ENCODE data around the gene RNASE1. TPM values are rescaled to one million over a fixed set of nuclear protein-coding genes. Genes with fewer than 3 reads are reported as not detected.

RNASE1 gene
- total and polyA plus RNA-seq, 7 donors: 80.2 to 192 (median 111) TPM

DNA sequence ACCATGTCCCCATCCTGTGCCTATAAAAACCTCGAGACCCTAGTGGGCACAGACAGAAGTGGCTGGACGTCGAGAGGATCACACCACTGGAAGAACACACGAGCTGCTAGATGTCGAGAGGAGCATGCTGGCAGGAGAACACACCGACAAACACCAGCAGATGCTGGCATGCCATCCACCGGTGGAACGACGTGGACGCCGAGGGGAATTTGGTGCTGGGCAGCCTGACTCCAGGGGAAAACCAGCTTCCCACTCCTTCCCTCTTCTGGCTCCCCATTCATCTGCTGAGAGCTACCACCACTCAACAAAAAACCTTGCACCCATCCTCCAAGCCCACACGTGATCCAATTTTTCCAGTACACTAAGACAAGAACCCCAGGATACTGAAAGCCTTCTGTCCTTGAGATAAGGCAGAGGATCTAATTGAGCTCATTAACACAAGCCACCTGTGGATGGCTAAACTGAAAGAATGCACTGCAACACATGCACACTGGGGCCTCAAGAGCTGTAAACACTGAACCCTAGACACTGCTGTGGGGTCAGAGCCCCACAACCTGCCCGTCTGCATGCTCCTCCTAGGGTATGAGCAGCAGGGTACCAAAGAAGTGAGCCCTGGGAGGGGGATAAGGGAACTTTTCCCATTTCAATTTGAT, 12.1 kb downstream of the RNASE1 start:
- Histone ChIP-seq H3K4me3 (no peak overlapping the region), H3K27ac (no peak overlapping the region), H3K27me3 (ENCODE audit: insufficient read depth in 3 of 3, low read length in 2 of 3) (no peaks in the 10 kb centered on the region), H3K36me3 (ENCODE audit: insufficient read depth in 1 of 2, low read depth in 1 of 2) (no peaks in the 10 kb centered on the region), H3K9me3 (no peaks in the 10 kb centered on the region), H3K4me1 (no peaks in the 10 kb centered on the region)
- DNase-seq (no peak), ATAC-seq (no peak)
- TF ChIP-seq, protein P1, sequence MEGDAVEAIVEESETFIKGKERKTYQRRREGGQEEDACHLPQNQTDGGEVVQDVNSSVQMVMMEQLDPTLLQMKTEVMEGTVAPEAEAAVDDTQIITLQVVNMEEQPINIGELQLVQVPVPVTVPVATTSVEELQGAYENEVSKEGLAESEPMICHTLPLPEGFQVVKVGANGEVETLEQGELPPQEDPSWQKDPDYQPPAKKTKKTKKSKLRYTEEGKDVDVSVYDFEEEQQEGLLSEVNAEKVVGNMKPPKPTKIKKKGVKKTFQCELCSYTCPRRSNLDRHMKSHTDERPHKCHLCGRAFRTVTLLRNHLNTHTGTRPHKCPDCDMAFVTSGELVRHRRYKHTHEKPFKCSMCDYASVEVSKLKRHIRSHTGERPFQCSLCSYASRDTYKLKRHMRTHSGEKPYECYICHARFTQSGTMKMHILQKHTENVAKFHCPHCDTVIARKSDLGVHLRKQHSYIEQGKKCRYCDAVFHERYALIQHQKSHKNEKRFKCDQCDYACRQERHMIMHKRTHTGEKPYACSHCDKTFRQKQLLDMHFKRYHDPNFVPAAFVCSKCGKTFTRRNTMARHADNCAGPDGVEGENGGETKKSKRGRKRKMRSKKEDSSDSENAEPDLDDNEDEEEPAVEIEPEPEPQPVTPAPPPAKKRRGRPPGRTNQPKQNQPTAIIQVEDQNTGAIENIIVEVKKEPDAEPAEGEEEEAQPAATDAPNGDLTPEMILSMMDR (IDR thresholded peaks at IDR 0.05): no peak
- WGBS, 3 donors: 69 to 85% (median 76%) methylated on average over 13 of the region's 13 CpGs
- intact Hi-C loops (cut with DNase I): no loop called here

DNA sequence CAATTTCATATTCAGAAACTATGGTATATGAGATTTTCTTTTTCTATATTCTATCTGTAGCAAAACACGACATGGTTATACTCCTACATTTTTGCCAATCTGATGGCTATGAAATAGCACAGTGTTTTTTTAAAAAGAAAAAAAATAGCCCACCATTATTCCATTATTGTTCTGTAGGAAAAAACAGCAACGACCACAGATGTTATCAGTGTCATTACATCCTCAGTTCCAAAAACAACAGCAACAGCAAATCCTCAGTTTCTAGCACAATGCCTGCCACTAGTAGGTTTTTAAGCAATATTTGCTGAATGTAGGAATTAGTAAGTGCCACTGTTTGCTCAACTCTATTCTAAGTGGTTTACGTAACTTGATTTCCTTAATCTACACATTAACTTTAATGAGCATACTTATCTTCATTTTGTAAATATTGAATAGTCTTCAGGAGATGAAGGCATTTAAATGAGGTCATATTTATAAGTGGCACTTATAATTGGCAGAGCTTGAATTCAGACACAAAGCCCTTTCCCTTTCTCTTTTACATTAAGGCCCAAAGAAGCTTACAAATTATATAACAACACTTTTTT, 13.3 kb downstream of the RNASE1 start:
- H3K27ac ChIP-seq: peak overlapping the region; percentile 31
- TF ChIP-seq, protein P1 (IDR thresholded peaks at IDR 0.05): no peak
- ATAC-seq: no peak

DNA sequence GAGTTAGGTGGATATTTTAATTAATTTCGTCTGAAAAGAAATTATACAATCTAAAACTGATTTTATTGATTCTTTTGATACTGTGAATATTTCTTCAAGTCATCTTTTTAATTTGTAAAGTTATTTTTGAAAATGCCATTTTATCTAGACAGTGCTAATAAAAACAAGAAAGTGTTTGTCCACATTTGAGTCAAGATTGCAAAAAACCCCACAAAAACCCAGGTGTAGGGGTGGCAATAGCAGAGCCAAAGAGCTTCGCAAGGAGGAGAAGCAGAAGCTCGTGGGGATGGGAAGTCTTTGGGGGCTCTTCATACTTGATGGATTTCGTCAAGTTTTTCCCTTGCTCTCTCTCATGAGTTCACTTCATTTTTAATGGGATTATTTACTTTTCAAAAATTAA, 15.6 kb downstream of the RNASE1 start:
- Histone ChIP-seq H3K27me3 (ENCODE audit: insufficient read depth in 3 of 3, low read length in 2 of 3) (peaks cover 0 to 7% (median 0%) of the 10 kb centered on the region in 3 donors), H3K36me3 (ENCODE audit: insufficient read depth in 1 of 2, low read depth in 1 of 2) (no peaks in the 10 kb centered on the region), H3K4me1 (no peaks in the 10 kb centered on the region), H3K27ac (no peak overlapping the region), H3K9me3 (no peaks in the 10 kb centered on the region), H3K4me3 (no peak overlapping the region)
- DNase-seq: no peak
- TF ChIP-seq, protein P1 (IDR thresholded peaks at IDR 0.05): no peak
- 68 to 72% (median 69%) methylated on average over 4 of the region's 4 CpGs for WGBS, 3 donors
- intact Hi-C loops (cut with DNase I): no loop called here
- no peak for ATAC-seq

More for the DNA sequence above, 13.3 kb downstream of the RNASE1 start:
- Histone ChIP-seq H3K27me3 (ENCODE audit: insufficient read depth in 3 of 3, low read length in 2 of 3) (no peaks in the 10 kb centered on the region), H3K4me1 (no peaks in the 10 kb centered on the region), H3K4me3 (no peak overlapping the region), H3K9me3 (no peaks in the 10 kb centered on the region), H3K36me3 (ENCODE audit: insufficient read depth in 1 of 2, low read depth in 1 of 2) (no peaks in the 10 kb centered on the region)
- DNase-seq: no peak
- intact Hi-C loops (cut with DNase I): no loop called here
- 52 to 70% (median 58%) methylated on average over 3 of the region's 3 CpGs for WGBS, 3 donors

DNA sequence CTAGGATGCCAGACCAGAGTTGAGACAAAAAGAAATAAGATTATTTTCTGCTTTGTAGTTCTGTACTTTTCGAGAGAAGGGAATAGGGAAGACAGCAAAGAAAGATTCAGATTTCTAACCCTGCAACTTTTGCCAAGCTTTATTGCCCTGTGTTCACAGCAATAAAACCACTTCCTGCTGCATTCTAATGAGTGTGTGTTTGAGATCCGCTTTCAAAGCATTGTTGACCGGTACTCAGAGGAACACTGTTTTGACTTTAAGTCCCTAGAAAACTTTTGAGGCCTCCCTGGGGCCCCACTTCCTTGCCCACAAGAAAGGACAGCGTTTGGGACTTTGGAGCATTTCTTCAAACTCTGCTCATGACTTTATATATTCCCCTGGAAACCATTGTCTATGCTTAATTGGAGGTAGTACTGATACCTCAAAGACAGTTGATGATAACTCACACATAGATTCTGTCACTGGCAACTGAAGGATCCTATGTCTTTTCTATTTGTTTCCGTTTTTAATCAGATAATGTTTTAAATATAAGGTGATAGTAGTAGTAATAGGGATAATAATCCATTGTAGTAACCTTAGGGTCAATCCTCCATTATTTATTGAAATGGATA, 20.3 kb downstream of the RNASE1 start:
- Histone ChIP-seq H3K9me3 (no peaks in the 10 kb centered on the region), H3K27me3 (ENCODE audit: insufficient read depth in 3 of 3, low read length in 2 of 3) (peaks cover 0 to 7% (median 3%) of the 10 kb centered on the region in 3 donors), H3K4me1 (no peaks in the 10 kb centered on the region), H3K36me3 (ENCODE audit: insufficient read depth in 1 of 2, low read depth in 1 of 2) (no peaks in the 10 kb centered on the region), H3K27ac (no peak overlapping the region), H3K4me3 (peak overlapping the region; percentile 39)
- TF ChIP-seq, protein P1 (IDR thresholded peaks at IDR 0.05): no peak
- intact Hi-C loops (cut with DNase I): no loop called here
- ATAC-seq (no peak), DNase-seq (no peak)
- 3 to 7% (median 4%) methylated on average over 5 of the region's 5 CpGs for WGBS, 3 donors
